ENCODE data around the gene SAA2.
"Not testable (repeated sequence)": the region's sequence is repeated elsewhere in the genome, so short reads cannot be mapped to it uniquely, and the experiment has no call there.

The SAA2 gene

DNA sequence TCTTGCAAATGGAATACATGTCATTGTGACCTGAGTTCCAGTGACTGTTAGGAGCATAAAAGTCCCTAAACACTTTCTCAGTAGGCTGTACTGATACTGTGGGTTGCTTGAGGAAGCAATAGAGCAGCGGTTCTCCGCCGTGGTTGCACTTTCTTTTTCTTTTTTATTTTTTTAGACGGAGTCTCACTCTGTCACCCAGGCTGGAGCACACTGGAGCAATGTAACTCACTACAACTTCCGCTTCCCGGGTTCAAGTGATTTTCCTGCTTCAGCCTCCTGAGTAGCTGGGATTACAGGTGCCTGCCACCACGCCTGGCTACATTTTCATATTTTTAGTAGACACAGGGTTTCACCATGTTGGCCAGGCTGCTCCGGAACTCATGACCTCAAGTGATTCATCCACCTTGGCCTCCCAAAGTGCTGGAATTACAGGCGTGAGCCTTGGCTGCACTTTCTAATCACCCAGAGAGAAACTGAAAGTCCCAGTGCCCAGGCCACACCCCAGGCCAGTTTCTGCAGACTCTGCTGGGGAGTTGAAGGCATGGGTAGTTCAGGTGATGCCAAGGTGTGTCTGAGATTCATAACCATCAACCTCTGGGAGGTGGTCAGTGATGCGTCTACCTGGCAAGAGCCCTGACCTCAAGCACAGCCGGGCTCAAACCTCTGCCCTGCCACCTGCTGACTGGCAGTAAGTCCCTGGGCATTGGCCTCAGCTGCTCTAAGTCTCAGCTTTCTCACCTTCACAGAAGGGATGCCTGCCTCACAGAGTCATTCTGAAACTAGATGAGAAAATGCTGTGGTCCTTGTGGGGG is 1.9 kb downstream of the SAA2 start:
- not testable (repeated sequence) for H3K27ac ChIP-seq (ENCODE audit: low read depth, low read length); H3K4me1 ChIP-seq (ENCODE audit: insufficient read depth, low read length); H3K27me3 ChIP-seq (ENCODE audit: control insufficient read depth in 1 of 2, insufficient read depth in 2 of 2, low read length in 2 of 2); H3K36me3 ChIP-seq (ENCODE audit: insufficient read depth, low read length); H3K9ac ChIP-seq (ENCODE audit: low read length); H3K4me3 ChIP-seq (ENCODE audit: low read depth in 1 of 2, low read length in 2 of 2); H3K9me3 ChIP-seq (ENCODE audit: low read length)

DNA sequence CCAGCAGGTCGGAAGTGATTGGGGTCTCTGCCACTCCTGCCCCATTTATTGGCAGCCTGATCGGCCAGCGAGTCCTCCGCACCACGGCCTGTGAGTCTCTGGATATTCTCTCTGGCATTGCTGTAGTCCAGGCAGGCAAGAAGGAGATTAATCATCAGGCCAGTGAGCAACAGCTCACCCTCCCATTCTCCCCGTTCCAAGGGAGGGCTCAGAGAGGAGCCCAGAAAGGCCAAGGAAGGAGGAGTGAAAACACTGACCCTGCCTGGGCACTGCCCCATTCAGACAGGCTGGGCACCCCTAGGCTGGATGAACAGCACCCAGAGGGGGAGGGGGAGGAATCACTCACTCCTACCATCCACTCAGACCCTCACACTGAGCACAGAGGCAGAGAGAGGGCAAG is 3.1 kb downstream of the SAA2 start:
- H3K9me3 ChIP-seq (ENCODE audit: low read length) = no peaks in the 10 kb centered on the region
- H3K27me3 ChIP-seq (ENCODE audit: control insufficient read depth in 1 of 2, insufficient read depth in 2 of 2, low read length in 2 of 2) = no peaks in the 10 kb centered on the region
- H3K27ac ChIP-seq (ENCODE audit: low read depth, low read length) = no peak overlapping the region
- H3K9ac ChIP-seq (ENCODE audit: low read length) = no peak overlapping the region
- no peaks in the 10 kb centered on the region for H3K36me3 ChIP-seq (ENCODE audit: insufficient read depth, low read length)
- H3K4me1 ChIP-seq (ENCODE audit: insufficient read depth, low read length) = no peaks in the 10 kb centered on the region
- no peak overlapping the region for H3K4me3 ChIP-seq (ENCODE audit: low read depth in 1 of 2, low read length in 2 of 2)

DNA sequence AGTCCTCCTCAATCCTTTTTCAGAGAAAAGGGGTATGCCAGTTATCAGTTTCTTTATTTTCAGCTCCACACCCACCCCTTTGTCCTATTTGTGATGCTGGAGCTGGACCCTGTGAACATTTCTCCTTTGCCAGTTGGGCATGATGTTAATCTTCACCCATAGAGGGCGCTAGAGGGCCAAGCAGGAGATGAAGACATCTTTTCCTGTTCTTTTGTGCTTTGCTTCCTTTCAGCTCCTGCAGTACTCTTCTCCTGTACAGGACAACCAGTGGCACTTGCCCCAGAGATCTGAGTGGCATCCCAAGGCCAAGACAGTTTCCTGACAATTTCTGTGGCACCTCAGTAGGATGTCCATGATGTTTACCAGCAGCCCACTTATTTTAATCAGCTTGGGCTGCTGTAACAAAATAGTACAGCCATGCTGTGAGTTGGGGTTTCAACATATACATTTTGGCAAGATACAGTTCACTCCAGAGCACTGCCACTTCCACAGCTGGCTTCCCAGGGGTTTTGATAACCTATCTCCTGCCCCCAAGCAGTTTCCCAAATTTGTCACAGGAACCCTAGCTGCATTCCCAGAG is 4.6 kb downstream of the SAA2 start:
- Histone ChIP-seq H3K4me3 (ENCODE audit: low read depth in 1 of 2, low read length in 2 of 2) (no peak overlapping the region), H3K9me3 (ENCODE audit: low read length) (no peaks in the 10 kb centered on the region), H3K9ac (ENCODE audit: low read length) (no peak overlapping the region), H3K4me1 (ENCODE audit: insufficient read depth, low read length) (no peaks in the 10 kb centered on the region), H3K36me3 (ENCODE audit: insufficient read depth, low read length) (no peaks in the 10 kb centered on the region), H3K27ac (ENCODE audit: low read depth, low read length) (no peak overlapping the region), H3K27me3 (ENCODE audit: control insufficient read depth in 1 of 2, insufficient read depth in 2 of 2, low read length in 2 of 2) (no peaks in the 10 kb centered on the region)

DNA sequence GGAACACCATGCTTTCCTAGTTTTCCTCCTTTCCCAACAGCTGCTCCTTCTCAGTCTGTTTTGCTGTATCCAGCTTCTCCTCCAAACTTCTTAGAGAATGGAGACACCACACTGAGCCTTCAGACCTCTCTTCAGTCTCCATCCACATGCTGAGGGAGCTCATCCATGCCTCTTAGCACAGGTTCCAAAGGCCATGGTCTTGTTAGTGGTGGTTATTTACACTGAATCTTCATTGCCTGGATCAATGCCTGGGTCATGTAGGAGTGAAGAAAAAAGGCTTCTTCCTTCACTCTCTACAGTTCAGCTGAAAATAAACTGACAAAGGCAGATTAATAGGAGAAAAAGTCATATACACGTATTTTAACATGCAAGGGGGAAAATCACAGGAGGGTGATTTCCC is 8.8 kb downstream of the SAA2 start:
- Histone ChIP-seq H3K27ac (ENCODE audit: low read depth, low read length) (no peak overlapping the region), H3K4me1 (ENCODE audit: insufficient read depth, low read length) (no peaks in the 10 kb centered on the region), H3K36me3 (ENCODE audit: insufficient read depth, low read length) (no peaks in the 10 kb centered on the region), H3K9ac (ENCODE audit: low read length) (no peak overlapping the region), H3K4me3 (ENCODE audit: low read depth in 1 of 2, low read length in 2 of 2) (no peak overlapping the region), H3K27me3 (ENCODE audit: control insufficient read depth in 1 of 2, insufficient read depth in 2 of 2, low read length in 2 of 2) (no peaks in the 10 kb centered on the region), H3K9me3 (ENCODE audit: low read length) (no peaks in the 10 kb centered on the region)

DNA sequence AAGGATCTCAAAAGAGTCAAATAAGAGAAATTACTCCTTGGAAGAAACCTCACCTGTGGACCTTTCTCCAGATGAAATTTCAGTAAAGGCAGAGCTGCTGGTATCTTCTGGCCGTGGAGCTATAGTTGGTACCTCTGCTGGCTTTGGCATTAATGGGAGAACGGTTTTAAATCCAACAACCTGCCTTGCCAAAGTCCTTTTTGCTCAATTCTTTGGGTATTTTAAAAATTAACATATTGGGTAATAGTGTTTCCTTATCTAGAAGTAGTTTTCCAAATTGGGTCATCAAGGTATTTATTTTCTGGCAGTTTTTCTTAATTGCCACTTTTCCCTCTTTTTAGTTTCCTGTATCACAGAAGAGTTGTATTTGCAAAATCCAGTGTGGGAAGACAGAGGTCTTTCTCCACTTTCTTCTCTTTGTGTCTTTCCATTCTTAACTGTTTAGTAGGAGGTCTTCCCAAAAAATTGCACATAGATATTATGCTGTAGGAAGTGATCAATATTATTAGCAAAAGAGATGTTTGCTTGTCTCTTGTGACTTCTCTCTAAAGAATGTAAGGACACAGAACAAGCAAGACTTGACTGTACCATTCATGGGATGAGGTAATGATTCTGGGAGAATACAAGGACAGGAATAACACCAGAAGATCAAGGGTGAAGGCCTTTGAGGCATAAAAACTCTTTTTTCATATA is 11.7 kb downstream of the SAA2 start, which contains the start of gene SAA4:
Gene SAA4 (minus strand): TSS at position 139 of the 693 bp plus-strand sequence. CDS start 876 bp downstream, outside the sequence.
- Histone ChIP-seq H3K4me3 (ENCODE audit: low read depth in 1 of 2, low read length in 2 of 2) (no peak within 1 kb of the TSS), H3K9ac (ENCODE audit: low read length) (no peak within 1 kb of the TSS), H3K36me3 (ENCODE audit: insufficient read depth, low read length) (no peaks in the 10 kb centered on the region), H3K4me1 (ENCODE audit: insufficient read depth, low read length) (no peaks in the 10 kb centered on the region), H3K9me3 (ENCODE audit: low read length) (no peaks in the 10 kb centered on the region), H3K27me3 (ENCODE audit: control insufficient read depth in 1 of 2, insufficient read depth in 2 of 2, low read length in 2 of 2) (no peaks in the 10 kb centered on the region), H3K27ac (ENCODE audit: low read depth, low read length) (no peak within 1 kb of the TSS)

DNA sequence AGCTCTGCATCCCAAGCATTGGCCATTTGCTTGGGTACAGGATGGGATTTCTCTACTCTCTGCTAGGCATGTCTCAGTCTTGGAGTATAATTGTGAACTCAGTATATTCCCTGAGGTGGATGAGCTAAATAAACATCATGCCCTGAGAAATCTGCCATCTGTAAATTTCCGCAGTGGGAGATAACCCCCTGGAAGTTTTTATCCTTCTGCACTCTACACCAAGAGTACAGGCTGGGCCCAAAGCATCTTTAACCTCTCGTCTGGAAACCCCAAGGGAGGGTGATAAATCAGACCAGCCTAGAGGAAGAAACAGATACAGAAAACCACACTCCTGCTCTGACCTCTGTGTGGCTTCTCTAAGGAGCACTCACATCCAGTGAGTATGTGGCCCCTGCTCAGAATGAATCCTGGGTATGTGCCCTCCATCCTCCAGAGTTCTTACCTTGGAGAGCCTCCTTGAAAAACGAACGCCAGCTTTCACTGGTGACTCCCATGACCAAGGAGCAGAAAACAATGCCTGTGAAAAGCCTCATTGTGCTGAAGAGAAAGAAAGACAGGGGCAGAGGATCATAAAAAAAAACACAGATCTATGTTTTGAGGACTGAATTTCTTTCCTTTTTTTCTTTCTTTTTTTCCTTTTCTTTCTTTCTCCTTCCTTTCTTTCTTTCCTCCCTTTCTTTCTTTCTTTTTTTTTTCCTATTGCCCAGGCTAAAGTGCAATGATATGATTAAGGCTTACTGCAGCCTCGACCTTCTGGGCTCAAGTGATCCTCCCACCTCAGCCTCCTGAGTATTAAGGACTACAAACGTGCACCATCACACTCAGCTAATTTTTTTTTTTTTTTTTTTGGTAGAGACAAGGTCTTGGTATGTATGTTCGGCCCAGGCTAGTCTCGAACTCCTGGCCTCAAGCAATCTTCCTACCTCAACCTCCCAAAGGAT is 12.8 kb downstream of the SAA2 start:
- Histone ChIP-seq H3K4me3 (ENCODE audit: low read depth in 1 of 2, low read length in 2 of 2) (no peak overlapping the region), H3K36me3 (ENCODE audit: insufficient read depth, low read length) (no peaks in the 10 kb centered on the region), H3K9ac (ENCODE audit: low read length) (no peak overlapping the region), H3K4me1 (ENCODE audit: insufficient read depth, low read length) (no peaks in the 10 kb centered on the region), H3K27ac (ENCODE audit: low read depth, low read length) (no peak overlapping the region), H3K27me3 (ENCODE audit: control insufficient read depth in 1 of 2, insufficient read depth in 2 of 2, low read length in 2 of 2) (no peaks in the 10 kb centered on the region), H3K9me3 (ENCODE audit: low read length) (no peaks in the 10 kb centered on the region)

DNA sequence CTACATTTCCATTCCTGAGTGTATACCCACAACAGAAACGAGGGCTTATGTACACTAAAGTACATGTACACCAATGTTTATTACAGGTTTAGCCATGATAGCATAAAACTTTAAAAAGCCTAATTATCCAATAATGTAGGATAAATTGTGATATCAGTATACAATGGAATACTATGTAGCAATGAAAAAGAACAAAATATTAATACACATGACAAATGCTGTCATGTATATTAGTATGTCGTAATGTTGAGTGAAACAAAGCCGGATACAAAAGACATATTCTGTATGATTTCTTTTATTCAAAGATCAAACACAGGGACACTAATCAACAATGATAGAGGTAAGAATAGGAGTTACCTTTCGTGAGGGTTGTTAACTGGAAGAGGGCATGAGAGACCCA is 14.6 kb downstream of the SAA2 start:
- Histone ChIP-seq H3K4me1 (ENCODE audit: insufficient read depth, low read length) (no peaks in the 10 kb centered on the region), H3K36me3 (ENCODE audit: insufficient read depth, low read length) (no peaks in the 10 kb centered on the region), H3K9ac (ENCODE audit: low read length) (no peak overlapping the region), H3K27ac (ENCODE audit: low read depth, low read length) (no peak overlapping the region), H3K4me3 (ENCODE audit: low read depth in 1 of 2, low read length in 2 of 2) (no peak overlapping the region), H3K27me3 (ENCODE audit: control insufficient read depth in 1 of 2, insufficient read depth in 2 of 2, low read length in 2 of 2) (no peaks in the 10 kb centered on the region), H3K9me3 (ENCODE audit: low read length) (no peaks in the 10 kb centered on the region)

DNA sequence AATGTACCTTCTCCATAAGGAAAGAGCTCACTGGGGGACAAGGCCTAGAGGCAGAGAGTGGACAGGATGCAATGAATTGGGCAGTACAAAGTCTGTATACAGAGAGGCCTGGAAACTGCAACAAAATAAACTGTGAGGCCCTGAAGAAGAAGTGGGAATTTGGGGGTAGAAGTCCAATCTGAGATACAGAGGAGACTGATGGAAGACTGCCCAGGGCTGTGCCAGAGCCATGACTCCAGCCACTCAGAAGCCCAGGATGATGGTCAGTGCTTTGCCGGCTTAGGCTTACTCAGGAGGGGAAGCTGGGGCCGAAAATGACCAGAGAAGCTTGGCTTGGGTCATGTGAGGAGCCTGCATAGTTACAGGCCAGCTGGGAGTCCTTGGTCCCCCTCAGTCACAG is 17.6 kb downstream of the SAA2 start:
- Histone ChIP-seq H3K9me3 (ENCODE audit: low read length) (no peaks in the 10 kb centered on the region), H3K9ac (ENCODE audit: low read length) (no peak overlapping the region), H3K27me3 (ENCODE audit: control insufficient read depth in 1 of 2, insufficient read depth in 2 of 2, low read length in 2 of 2) (no peaks in the 10 kb centered on the region), H3K4me1 (ENCODE audit: insufficient read depth, low read length) (no peaks in the 10 kb centered on the region), H3K4me3 (ENCODE audit: low read depth in 1 of 2, low read length in 2 of 2) (no peak overlapping the region), H3K27ac (ENCODE audit: low read depth, low read length) (no peak overlapping the region), H3K36me3 (ENCODE audit: insufficient read depth, low read length) (no peaks in the 10 kb centered on the region)

DNA sequence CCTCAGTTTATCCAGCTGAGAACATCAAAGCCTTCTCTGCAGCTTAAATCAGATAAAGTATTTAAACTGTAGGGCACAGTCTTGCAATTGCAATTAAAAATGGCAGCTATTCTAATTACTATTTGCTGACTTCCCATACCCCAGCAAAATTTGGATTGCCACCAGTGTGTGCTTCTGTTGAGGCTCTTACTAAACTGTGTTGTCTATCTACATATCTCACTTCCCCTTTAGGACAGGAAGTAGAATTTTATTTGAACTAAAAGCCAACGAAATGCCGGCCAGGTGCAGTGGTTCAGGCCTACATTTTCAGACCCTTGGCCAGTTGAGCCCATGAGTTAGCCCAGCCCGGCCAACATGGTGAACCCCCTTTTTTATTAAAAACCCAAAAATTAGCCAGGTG is 19.0 kb downstream of the SAA2 start:
- H3K4me1 ChIP-seq (ENCODE audit: insufficient read depth, low read length) = no peaks in the 10 kb centered on the region
- H3K9me3 ChIP-seq (ENCODE audit: low read length) = no peaks in the 10 kb centered on the region
- no peaks in the 10 kb centered on the region for H3K27me3 ChIP-seq (ENCODE audit: control insufficient read depth in 1 of 2, insufficient read depth in 2 of 2, low read length in 2 of 2)
- H3K27ac ChIP-seq (ENCODE audit: low read depth, low read length) = no peak overlapping the region
- H3K9ac ChIP-seq (ENCODE audit: low read length) = no peak overlapping the region
- H3K4me3 ChIP-seq (ENCODE audit: low read depth in 1 of 2, low read length in 2 of 2) = no peak overlapping the region
- no peaks in the 10 kb centered on the region for H3K36me3 ChIP-seq (ENCODE audit: insufficient read depth, low read length)

DNA sequence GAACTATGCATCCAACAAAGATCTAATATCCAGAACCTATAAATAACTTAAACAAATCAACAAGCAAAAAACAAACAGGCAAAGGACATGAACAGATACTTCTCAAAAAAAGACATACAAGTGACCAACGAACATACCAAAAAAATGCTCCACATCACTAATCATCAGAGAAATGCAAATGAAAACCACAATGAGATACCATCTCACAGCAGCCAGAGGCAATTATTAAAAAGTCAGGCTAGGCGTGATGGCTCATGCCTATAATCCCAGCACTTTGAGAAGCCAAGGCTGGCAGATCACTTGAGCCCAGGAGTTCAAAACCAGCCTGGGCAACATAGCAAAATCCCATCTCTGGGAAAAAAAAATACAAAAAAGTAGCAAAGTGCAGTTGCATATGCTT is 22.6 kb downstream of the SAA2 start:
- H3K27ac ChIP-seq (ENCODE audit: low read depth, low read length) = no peak overlapping the region
- H3K9me3 ChIP-seq (ENCODE audit: low read length) = no peaks in the 10 kb centered on the region
- H3K4me3 ChIP-seq (ENCODE audit: low read depth in 1 of 2, low read length in 2 of 2) = no peak overlapping the region
- no peaks in the 10 kb centered on the region for H3K4me1 ChIP-seq (ENCODE audit: insufficient read depth, low read length)
- no peaks in the 10 kb centered on the region for H3K27me3 ChIP-seq (ENCODE audit: control insufficient read depth in 1 of 2, insufficient read depth in 2 of 2, low read length in 2 of 2)
- no peaks in the 10 kb centered on the region for H3K36me3 ChIP-seq (ENCODE audit: insufficient read depth, low read length)
- no peak overlapping the region for H3K9ac ChIP-seq (ENCODE audit: low read length)

Measured in muscle layer of colon (tissue), 2 donors.